ENCODE measurements around the gene TMC5. TPM values are rescaled to one million over a fixed set of nuclear protein-coding genes. Genes with fewer than 3 reads are reported as not detected.

TMC5 gene
- total and polyA plus RNA-seq, 2 of the 4 experiments (the other 2 are of a cell fraction): not detected

- Histone ChIP-seq H3K18ac (ENCODE audit: low read depth, low read length) (no peak overlapping the region), H3K14ac (replicated peaks; ENCODE audit: low read depth, low read length) (peak overlapping the region; percentile 18; the same call in 1 of the 2 replicates), H3K4ac (ENCODE audit: low read depth, low read length) (peak overlapping the region; percentile 11; the same call in 1 of the 2 replicates), H2BK120ac (ENCODE audit: low read depth, low read length) (no peak overlapping the region), H2BK15ac (ENCODE audit: low read depth, low read length) (no peak overlapping the region), H3K23ac (ENCODE audit: low read depth, low read length) (peak overlapping the region; percentile 93), H2BK20ac (ENCODE audit: low read depth, low read length) (no peak overlapping the region), H3K9me3 (ENCODE audit: control insufficient read depth, insufficient read depth, low read length) (no peaks in the 10 kb centered on the region), H3K9ac (ENCODE audit: low read depth, low read length) (peak overlapping the region; percentile 83), H4K5ac (ENCODE audit: low read depth, low read length) (no peak overlapping the region), H3K4me1 (ENCODE audit: control insufficient read depth, insufficient read depth, low read length) (peaks cover 3% of the 10 kb centered on the region; the same call in 1 of the 2 replicates), H3K56ac (ENCODE audit: extremely low read depth, insufficient read depth, low read length) (peak overlapping the region; percentile 66; the same call in 1 of the 2 replicates), H4K91ac (ENCODE audit: insufficient read depth, low read depth, low read length) (no peak overlapping the region), H3K4me2 (ENCODE audit: low read depth, low read length) (peak overlapping the region; percentile 84), H4K20me1 (ENCODE audit: insufficient read depth, low read length) (no peaks in the 10 kb centered on the region), H2AK5ac (ENCODE audit: low read depth, low read length) (peak overlapping the region; percentile 18; the same call in 1 of the 2 replicates), H3K79me1 (ENCODE audit: low read depth in 1 of 2, low read length in 2 of 2) (peaks cover 29 to 56% of the 10 kb centered on the region in 2 experiments), H3K36me3 (ENCODE audit: control insufficient read depth, insufficient read depth, low read length) (no peaks in the 10 kb centered on the region), H2AFZ (replicated peaks; ENCODE audit: low read length, poor library complexity) (no peak overlapping the region), H3K27me3 (ENCODE audit: control insufficient read depth, insufficient read depth, low read length) (no peaks in the 10 kb centered on the region), H3K4me3 (ENCODE audit: insufficient read depth, low read depth, low read length) (peak overlapping the region; percentile 81), H2AK9ac (replicated peaks; ENCODE audit: low read depth, low read length, poor library complexity) (no peak overlapping the region), H2BK5ac (ENCODE audit: low read depth, low read length, poor library complexity, severe bottlenecking) (peak overlapping the region; percentile 45), H3K9me1 (ENCODE audit: insufficient read depth, low read length) (peaks cover 5% of the 10 kb centered on the region), H4K8ac (ENCODE audit: low read depth in 2 of 2, low read length in 2 of 2) (no peak overlapping the region; a peak in 1 of 4 replicates), H3K27ac (ENCODE audit: insufficient read depth, low read length) (no peak overlapping the region; the same call in 1 of the 2 replicates)
- in situ Hi-C loops (cut with MboI; ENCODE audit: low sequenced_read_pairs): no loop called here
- dilution Hi-C loops (cut with HindIII; ENCODE audit: low sequenced_read_pairs, unreplicated experiment): no loop called here
- ATAC-seq (ENCODE audit: low read depth) (no peak), DNase-seq (peak; percentile 54)
- CTCF ChIA-PET: no interaction called here
- WGBS, 2 experiments (ENCODE audit: extremely low coverage in 2 of 2, insufficient read length in 1 of 2): 33% methylated on average over 3 of the region's 8 CpGs; no CpG with 5 or more reads in 1 of the 2 experiments
- POLR2A ChIA-PET (ENCODE audit: unreplicated experiment): no interaction called here
- no peak for TF ChIP-seq FOS (IDR thresholded peaks at IDR 0.05; ENCODE audit: low read depth, low read length)
- TF ChIP-seq MAFK (IDR thresholded peaks at IDR 0.05; ENCODE audit: low read depth, low read length): no peak
- TF ChIP-seq MAZ (IDR thresholded peaks at IDR 0.05; ENCODE audit: borderline replicate concordance, low read depth, low read length): peak; percentile 37; the same call in 1 of the 2 replicates
- intact Hi-C loops (cut with micrococcal nuclease): loop anchor here (5.0 kb wide), 2 partner anchors 409 to 434 kb away; partner anchors contain the start of gene ITPRIPL2
- BruUV-seq (replicated peaks): no TSS peak
Observed at GRCh38 chr16:19520861-19521331, 103.2 kb downstream of the TMC5 start.

Data from IMR-90 (cell line).